ENCODE measurements around the gene PSMF1.

The PSMF1 gene

DNA sequence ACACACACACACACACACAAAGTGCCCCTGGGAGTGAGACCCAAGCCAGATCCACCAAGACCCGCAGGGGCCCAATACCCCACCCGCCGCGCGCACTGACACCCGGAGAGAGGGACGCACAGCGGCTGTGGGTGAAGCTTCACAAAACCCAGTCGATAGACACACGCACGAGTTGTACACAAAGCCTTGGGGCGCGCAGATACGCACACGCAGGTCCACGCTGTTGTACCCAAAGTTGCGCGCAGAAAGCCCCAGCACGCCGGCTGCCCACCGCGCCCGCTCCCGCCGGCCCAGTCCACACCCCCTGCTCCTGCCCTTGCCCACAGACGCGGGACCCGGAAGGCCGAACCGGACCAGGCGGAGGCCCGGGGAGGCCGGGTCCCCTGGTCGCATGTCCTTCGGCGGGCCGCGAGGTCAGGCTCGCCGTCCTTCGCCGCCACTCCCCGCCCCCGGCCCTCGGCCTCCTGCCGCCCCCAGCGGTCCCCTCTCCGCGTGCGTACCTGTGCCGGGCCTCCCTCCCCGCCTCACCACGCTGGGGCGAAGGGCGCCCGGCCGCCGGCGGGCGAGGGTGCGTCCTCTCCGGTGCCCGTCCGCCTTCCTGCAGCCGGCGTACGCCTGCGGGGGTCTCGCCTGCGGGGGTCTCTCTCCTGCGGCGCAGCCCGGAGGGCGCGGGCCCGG lies 66.4 kb downstream of the PSMF1 start, which contains the start of gene TMEM74B:
TMEM74B (minus strand) TSS at position 344 of the 678 bp plus-strand sequence. CDS start 1,180 bp downstream, outside the sequence.
- H3K27ac ChIP-seq, result peak within 1 kb of the TSS; percentile 59; the same call in 1 of the 2 replicates
- TF ChIP-seq, protein P1, sequence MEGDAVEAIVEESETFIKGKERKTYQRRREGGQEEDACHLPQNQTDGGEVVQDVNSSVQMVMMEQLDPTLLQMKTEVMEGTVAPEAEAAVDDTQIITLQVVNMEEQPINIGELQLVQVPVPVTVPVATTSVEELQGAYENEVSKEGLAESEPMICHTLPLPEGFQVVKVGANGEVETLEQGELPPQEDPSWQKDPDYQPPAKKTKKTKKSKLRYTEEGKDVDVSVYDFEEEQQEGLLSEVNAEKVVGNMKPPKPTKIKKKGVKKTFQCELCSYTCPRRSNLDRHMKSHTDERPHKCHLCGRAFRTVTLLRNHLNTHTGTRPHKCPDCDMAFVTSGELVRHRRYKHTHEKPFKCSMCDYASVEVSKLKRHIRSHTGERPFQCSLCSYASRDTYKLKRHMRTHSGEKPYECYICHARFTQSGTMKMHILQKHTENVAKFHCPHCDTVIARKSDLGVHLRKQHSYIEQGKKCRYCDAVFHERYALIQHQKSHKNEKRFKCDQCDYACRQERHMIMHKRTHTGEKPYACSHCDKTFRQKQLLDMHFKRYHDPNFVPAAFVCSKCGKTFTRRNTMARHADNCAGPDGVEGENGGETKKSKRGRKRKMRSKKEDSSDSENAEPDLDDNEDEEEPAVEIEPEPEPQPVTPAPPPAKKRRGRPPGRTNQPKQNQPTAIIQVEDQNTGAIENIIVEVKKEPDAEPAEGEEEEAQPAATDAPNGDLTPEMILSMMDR (conservative IDR thresholded peaks at IDR 0.05), result no peak

DNA sequence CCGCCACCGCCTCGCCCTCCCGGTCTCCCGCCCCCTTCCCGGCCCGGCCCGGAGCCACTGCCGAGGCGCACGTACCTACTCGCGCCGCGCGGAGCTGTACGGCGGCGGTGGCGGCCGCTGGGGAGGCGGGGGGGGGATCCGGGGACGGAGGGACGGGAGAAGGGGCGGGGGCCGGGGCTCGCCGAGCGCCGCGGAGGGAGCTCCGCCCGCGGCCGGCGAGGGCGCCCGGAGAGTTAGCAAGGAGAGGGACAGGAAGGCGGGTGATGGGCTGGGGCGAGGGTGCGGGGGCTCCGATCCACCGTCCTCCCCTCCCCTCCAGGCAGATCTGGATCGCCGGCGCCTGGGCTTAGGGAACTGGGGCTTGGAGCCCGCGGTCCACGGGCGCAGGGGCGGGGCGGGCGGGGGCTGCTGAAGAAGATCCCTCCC lies 66.9 kb downstream of the PSMF1 start:
- peak overlapping the region; percentile 59; the same call in 1 of the 2 replicates for H3K27ac ChIP-seq
- TF ChIP-seq, protein P1 (conservative IDR thresholded peaks at IDR 0.05), result no peak

DNA sequence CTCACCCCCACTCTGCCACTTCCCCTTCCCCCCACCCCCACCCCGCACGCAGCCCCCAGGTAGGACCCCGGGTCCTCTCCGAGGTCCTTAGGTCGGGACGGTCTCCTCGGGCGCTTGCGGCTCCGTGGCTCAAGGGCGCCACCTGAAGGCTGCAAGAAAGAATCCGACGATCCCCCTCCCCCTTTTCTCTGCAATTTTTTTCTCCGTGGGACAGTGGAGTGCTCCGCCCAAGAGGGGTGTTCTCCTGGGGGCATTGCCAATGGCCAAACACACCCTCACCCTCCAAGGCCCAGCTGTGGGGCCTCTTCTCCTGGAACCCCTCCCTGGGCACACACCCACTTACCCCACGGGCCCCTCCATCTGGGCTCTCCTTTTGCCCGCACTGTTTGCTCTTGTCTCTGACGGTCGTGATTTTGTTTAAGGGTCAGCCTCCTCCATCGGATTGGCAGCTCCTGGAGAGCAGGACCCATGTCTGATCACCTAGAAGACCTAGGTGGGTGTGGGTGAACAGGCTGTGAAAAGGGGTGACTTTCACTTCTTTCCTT lies 67.5 kb downstream of the PSMF1 start:
- TF ChIP-seq, protein P1 (conservative IDR thresholded peaks at IDR 0.05), result peak; percentile 87
- peak overlapping the region; percentile 59; the same call in 1 of the 2 replicates for H3K27ac ChIP-seq

DNA sequence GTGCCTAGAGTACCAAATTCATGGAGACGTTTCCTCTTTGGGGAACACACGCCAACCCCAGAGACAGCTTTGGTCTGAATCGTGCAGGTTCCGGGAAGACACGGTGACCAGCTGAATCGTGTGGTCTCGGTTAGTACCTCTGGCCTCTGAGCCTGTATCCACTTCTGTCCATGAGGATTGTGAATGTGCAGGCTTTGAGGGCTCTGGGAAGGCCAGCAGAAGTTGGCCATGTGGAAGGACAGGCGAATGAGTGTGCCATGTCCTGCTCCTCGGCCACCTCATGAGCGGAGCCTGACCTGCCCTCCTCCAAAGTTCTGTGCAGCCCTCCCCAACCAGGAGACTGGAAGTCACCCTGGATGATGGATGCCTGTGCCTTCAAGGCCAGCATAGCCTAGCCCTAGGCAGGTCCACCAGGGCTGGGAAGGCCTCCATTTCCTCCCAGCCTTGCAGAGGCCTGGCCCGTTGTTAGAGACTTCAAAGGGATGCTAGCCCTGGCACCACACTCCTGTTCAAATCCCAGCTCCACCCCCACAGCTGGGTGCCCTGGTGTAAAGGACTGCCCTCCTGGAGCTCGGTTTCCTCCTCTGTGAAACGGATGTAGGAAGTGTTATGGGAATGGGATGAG lies 68.1 kb downstream of the PSMF1 start:
- no peak overlapping the region; the same call in 1 of the 2 replicates for H3K27ac ChIP-seq
- TF ChIP-seq, protein P1 (conservative IDR thresholded peaks at IDR 0.05), result no peak

DNA sequence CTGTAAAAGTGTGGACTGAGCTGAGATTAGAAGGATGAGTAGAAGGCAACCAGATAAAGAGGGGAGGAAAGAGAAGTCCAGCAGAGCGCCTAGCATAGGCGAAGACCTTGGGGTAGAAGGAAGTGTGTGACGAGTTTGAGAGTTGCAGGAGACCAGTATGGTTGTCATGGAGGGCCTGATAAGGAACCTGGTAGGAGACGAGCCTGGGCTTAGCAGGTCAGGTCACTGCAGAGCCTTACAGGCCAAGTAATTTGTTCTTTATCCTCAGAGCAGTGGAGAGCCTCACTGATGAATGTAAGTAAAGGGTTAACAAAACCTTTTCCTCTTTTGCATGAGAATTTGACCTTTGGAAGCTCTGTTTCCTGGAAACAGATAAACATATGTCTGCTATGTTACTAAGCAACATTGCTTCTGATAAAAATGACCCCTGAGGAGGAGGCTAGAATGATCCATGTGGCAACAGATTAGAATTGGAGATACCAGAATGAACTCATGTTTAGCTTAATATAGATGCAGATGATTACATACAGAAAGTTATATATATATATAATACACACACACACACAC lies 69.3 kb downstream of the PSMF1 start:
- H3K27ac ChIP-seq, result no peak overlapping the region
- TF ChIP-seq, protein P1 (conservative IDR thresholded peaks at IDR 0.05), result no peak

DNA sequence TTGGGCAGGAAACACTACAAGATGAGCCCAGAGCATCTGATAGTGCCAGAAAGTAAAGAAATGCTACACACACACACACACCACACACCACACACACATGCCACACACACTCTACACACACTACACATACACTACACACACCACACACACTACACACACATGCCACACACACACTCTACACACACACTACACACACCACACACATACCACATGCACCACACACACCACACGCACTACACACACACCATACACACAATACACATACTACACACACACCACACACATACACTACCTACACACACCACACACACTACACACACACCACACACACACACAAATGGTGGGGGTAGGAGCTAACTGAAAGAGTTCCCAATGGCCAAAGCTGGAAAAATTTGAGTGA lies 69.9 kb downstream of the PSMF1 start:
- H3K27ac ChIP-seq, result no peak overlapping the region
- TF ChIP-seq, protein P1 (conservative IDR thresholded peaks at IDR 0.05), result no peak

DNA sequence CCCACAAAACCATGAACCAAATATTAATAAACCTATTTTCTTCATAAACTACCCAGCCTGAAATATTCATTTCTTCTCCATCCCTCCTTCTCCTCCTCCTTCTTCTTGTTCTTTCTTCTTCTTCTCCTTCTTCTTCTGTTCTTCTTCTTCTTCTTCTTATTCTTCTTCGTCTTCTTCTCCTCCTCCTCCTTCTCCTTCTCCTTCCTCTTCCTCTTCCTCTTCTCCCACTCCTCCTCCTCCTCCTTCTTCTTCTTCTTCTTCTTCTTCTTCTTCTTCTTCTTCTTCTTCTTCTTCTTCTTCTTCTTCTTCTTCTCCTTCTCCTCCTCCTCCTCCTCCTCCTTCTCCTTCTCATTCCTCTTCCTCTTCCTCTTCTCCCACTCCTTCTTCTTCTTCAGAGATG lies 71.4 kb downstream of the PSMF1 start:
- no peak overlapping the region for H3K27ac ChIP-seq
- TF ChIP-seq, protein P1 (conservative IDR thresholded peaks at IDR 0.05), result no peak
